CD8-positive, alpha-beta memory T cell (primary cell): ENCODE data around the gene VEGFD. TPM values are rescaled to one million over a fixed set of nuclear protein-coding genes. Genes with fewer than 3 reads are reported as not detected.

ENCODE experiments used
- CTCF ChIA-PET: fragments of 350-600 bp; sonication (Branson Sonifier 250); formaldehyde crosslinking; loops from one replicate; lab custom pipeline; 2021; ENCODE audit warnings: antibody characterized with exemption; lab: Charles Lee
- POLR2A ChIA-PET: fragments of 350-600 bp; sonication (Branson Sonifier 250); formaldehyde crosslinking; loops from one replicate; lab custom pipeline; 2021; ENCODE audit warnings: antibody characterized with exemption; lab: Charles Lee
- DNase-seq, 5 donors: peaks; one replicate each; pipeline versions ENCODE4 v3.0.0 to v3.0.0-alpha.2; 2020 to 2022; ENCODE audit warnings: mixed read lengths in 1 of 5
- H3K27ac ChIP-seq: one replicate; pipeline ENCODE4 v1.7.0; 2013; ENCODE audit warnings: low read depth, mild to moderate bottlenecking, low read length, moderate library complexity
- H3K27me3 ChIP-seq: 2 replicates; pipeline ENCODE4 v1.7.0; 2013; ENCODE audit warnings: low read length, mild to moderate bottlenecking; ENCODE audit not compliant: insufficient read depth, poor library complexity, severe bottlenecking
- H3K36me3 ChIP-seq: 2 replicates; pipeline ENCODE4 v1.7.0; 2013; ENCODE audit warnings: mild to moderate bottlenecking, low read length, moderate library complexity; ENCODE audit not compliant: insufficient read depth
- H3K4me1 ChIP-seq: 2 replicates; pipeline ENCODE4 v1.7.0; 2013; ENCODE audit warnings: mild to moderate bottlenecking, low read length, moderate library complexity; ENCODE audit not compliant: insufficient read depth
- H3K4me3 ChIP-seq: 2 replicates; pipeline ENCODE4 v1.7.0; 2013; ENCODE audit warnings: mild to moderate bottlenecking, low read length
- H3K9me3 ChIP-seq: 2 replicates; pipeline ENCODE4 v1.7.0; 2013; ENCODE audit warnings: mild to moderate bottlenecking, low read length
- H3K27ac Mint-ChIP-seq, 8 donors: one replicate each; pipeline ENCODE4 v1.8.0; 2020 to 2021; ENCODE audit warnings: mixed read lengths in 8 of 8, mild to moderate bottlenecking in 6 of 8, inconsistent platforms in 3 of 8, moderate library complexity in 3 of 8
- H3K27me3 Mint-ChIP-seq, 2 donors: one replicate each; pipeline ENCODE4 v1.8.0; 2020 to 2021; ENCODE audit warnings: mixed read lengths in 2 of 2, mild to moderate bottlenecking in 1 of 2, moderate library complexity in 1 of 2
- H3K36me3 Mint-ChIP-seq, 3 donors: one replicate each; pipeline ENCODE4 v1.8.0; 2020 to 2021; ENCODE audit warnings: mixed read lengths in 3 of 3, inconsistent platforms in 1 of 3, mild to moderate bottlenecking in 1 of 3
- H3K4me1 Mint-ChIP-seq, 3 donors: one replicate each; pipeline ENCODE4 v1.8.0; 2020 to 2021; ENCODE audit warnings: mixed read lengths in 3 of 3, inconsistent platforms in 1 of 3, mild to moderate bottlenecking in 1 of 3
- H3K4me3 Mint-ChIP-seq, 7 donors: one replicate each; pipeline ENCODE4 v1.8.0; 2020 to 2021; ENCODE audit warnings: mixed read lengths in 7 of 7, mild to moderate bottlenecking in 6 of 7, moderate library complexity in 4 of 7, inconsistent platforms in 2 of 7
- H3K9me3 Mint-ChIP-seq, 5 donors: one replicate each; pipeline ENCODE4 v1.8.0; 2020 to 2022; ENCODE audit warnings: mixed read lengths in 5 of 5, mild to moderate bottlenecking in 3 of 5, moderate library complexity in 2 of 5, inconsistent platforms in 1 of 5
- polyA plus RNA-seq: library from polyadenylated mRNA; unstranded; fragments of 300-500 nt; fragmentation: Illumina TruSeq; gene quantifications from one replicate; pipeline ENCODE4 v1.2.3, GENCODE V29; 2021
- total RNA-seq, 2 experiments: library from RNA; stranded (reverse); gene quantifications; one replicate each; pipeline ENCODE4 v1.2.3, GENCODE V29; 2021

The VEGFD gene
- total and polyA plus RNA-seq, 3 experiments from 2014 or later = not detected

DNA sequence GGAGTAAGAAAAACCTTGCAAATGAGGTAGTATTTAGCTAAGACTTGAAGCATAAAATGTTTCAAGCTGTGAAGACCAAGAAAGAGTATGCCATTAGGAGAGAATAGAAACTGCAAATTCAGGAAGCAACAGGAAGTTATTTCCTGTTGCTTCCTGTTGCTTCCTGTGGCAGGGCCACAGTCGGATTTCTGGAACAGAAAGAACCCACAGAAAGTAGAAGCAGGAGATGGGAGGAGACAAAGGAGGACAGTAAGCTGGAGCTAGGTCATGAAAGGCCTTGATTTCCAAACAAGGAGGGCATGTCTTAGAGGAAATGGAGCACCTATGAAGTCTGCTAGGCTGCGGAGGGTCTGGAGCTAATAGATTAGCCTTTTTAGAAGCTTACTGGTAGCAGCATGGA, 86.0 kb downstream of the VEGFD start:
- H3K4me3 ChIP-seq = no peak overlapping the region
- DNase-seq = no peak
- CTCF ChIA-PET = no interaction called here

More for the DNA sequence above, 86.0 kb downstream of the VEGFD start:
- Mint-ChIP-seq H3K27me3 (peaks cover 3 to 8% of the 10 kb centered on the region in 2 donors), H3K4me1 (peaks cover 0 to 5% (median 5%) of the 10 kb centered on the region in 3 donors), H3K27ac (no peak overlapping the region), H3K4me3 (no peak overlapping the region), H3K9me3 (no peaks in the 10 kb centered on the region), H3K36me3 (no peaks in the 10 kb centered on the region)
- H3K27ac ChIP-seq = no peak overlapping the region
- H3K9me3 ChIP-seq = no peaks in the 10 kb centered on the region
- H3K36me3 ChIP-seq = no peaks in the 10 kb centered on the region
- POLR2A ChIA-PET = no interaction called here
- H3K4me1 ChIP-seq = no peaks in the 10 kb centered on the region
- H3K27me3 ChIP-seq = no peaks in the 10 kb centered on the region

Other genes starting within 250 kb of the VEGFD start
- under 1 TPM in 1 of 2 experiments, not detected in 1; 0.18 TPM for gene ASB9, start 114.3 kb downstream of the VEGFD start, total RNA-seq
- 0.71 TPM for gene ASB9, start 114.3 kb downstream of the VEGFD start, polyA plus RNA-seq
- gene ASB11, start 68.8 kb downstream of the VEGFD start, total RNA-seq = not detected
- gene ASB11, start 68.8 kb downstream of the VEGFD start, polyA plus RNA-seq = not detected
- 10 to 100 TPM; 21.7 to 23.8 TPM for gene PIGA, start 48.9 kb downstream of the VEGFD start, total RNA-seq
- 5.6 TPM for gene PIGA, start 48.9 kb downstream of the VEGFD start, polyA plus RNA-seq
- 1 to 10 TPM; 1.9 to 2.6 TPM for gene PIR, start 108.9 kb upstream of the VEGFD start, total RNA-seq
- gene PIR, start 108.9 kb upstream of the VEGFD start, polyA plus RNA-seq = 0.22 TPM
- not detected for gene BMX, start 116.4 kb upstream of the VEGFD start, total RNA-seq
- gene BMX, start 116.4 kb upstream of the VEGFD start, polyA plus RNA-seq = not detected
- gene ACE2, start 216.5 kb upstream of the VEGFD start, total RNA-seq = not detected
- gene ACE2, start 216.5 kb upstream of the VEGFD start, polyA plus RNA-seq = not detected